Measurements from ENCODE around the gene ELK1. TPM values are rescaled to one million over a fixed set of nuclear protein-coding genes. Genes with fewer than 3 reads are reported as not detected.

Gene ELK1
- total RNA-seq, 2 donors from 2014 or later, result 30.8 to 37.0 TPM

GRCh38 chrX:47690175-47690574, 39.8 kb upstream of the ELK1 start:
- Histone ChIP-seq H3K9ac (ENCODE audit: extremely low read depth, low read length, poor library complexity, severe bottlenecking) (no peak overlapping the region), H3K9me3 (ENCODE audit: control insufficient read depth, low read length) (no peaks in the 10 kb centered on the region), H3K36me3 (ENCODE audit: control insufficient read depth, insufficient read depth, low read length) (no peaks in the 10 kb centered on the region), H3K4me1 (ENCODE audit: control insufficient read depth, insufficient read depth, low read length) (no peaks in the 10 kb centered on the region), H3K27ac (ENCODE audit: low read depth, low read length) (no peak overlapping the region), H3K4me3 (ENCODE audit: low read length) (no peak overlapping the region), H3K27me3 (ENCODE audit: control insufficient read depth, insufficient read depth, low read length, poor library complexity, severe bottlenecking) (no peaks in the 10 kb centered on the region)
- peaks cover 5% of the 10 kb centered on the region for H3K27me3 Mint-ChIP-seq (ENCODE audit: insufficient read depth)
- H3K36me3 Mint-ChIP-seq (ENCODE audit: low read depth), result no peaks in the 10 kb centered on the region
- H3K27ac Mint-ChIP-seq, result no peak overlapping the region
- peaks cover 43% of the 10 kb centered on the region for H3K9me3 Mint-ChIP-seq
- no peak for DNase-seq
- no peak overlapping the region for H3K4me3 Mint-ChIP-seq
- no peak for TF ChIP-seq CTCF (conservative IDR thresholded peaks at IDR 0.05)
- no peaks in the 10 kb centered on the region for H3K4me1 Mint-ChIP-seq
- WGBS, 2 experiments (ENCODE audit: insufficient coverage in 1 of 2, insufficient read length in 1 of 2), result 88% methylated on average over 2 of the region's 2 CpGs; no CpG with 5 or more reads in 1 of the 2 experiments

- Mint-ChIP-seq H3K4me3 (no peak overlapping the region), H3K36me3 (ENCODE audit: low read depth) (no peaks in the 10 kb centered on the region), H3K9me3 (peaks cover 52% of the 10 kb centered on the region), H3K27me3 (ENCODE audit: insufficient read depth) (peaks cover 12% of the 10 kb centered on the region), H3K4me1 (no peaks in the 10 kb centered on the region), H3K27ac (no peak overlapping the region)
- no peak overlapping the region for H3K4me3 ChIP-seq (ENCODE audit: low read length)
- 84% methylated on average over 3 of the region's 6 CpGs; no CpG with 5 or more reads in 1 of the 2 experiments for WGBS, 2 experiments (ENCODE audit: insufficient coverage in 1 of 2, insufficient read length in 1 of 2)
- DNase-seq, result no peak
- no peaks in the 10 kb centered on the region for H3K9me3 ChIP-seq (ENCODE audit: control insufficient read depth, low read length)
- H3K27ac ChIP-seq (ENCODE audit: low read depth, low read length), result no peak overlapping the region
- no peaks in the 10 kb centered on the region for H3K36me3 ChIP-seq (ENCODE audit: control insufficient read depth, insufficient read depth, low read length)
- TF ChIP-seq CTCF (conservative IDR thresholded peaks at IDR 0.05), result no peak
- no peaks in the 10 kb centered on the region for H3K27me3 ChIP-seq (ENCODE audit: control insufficient read depth, insufficient read depth, low read length, poor library complexity, severe bottlenecking)
- H3K4me1 ChIP-seq (ENCODE audit: control insufficient read depth, insufficient read depth, low read length), result no peaks in the 10 kb centered on the region
- no peak overlapping the region for H3K9ac ChIP-seq (ENCODE audit: extremely low read depth, low read length, poor library complexity, severe bottlenecking)
Measured at GRCh38 chrX:47687263-47687662, 36.9 kb upstream of the ELK1 start.

GRCh38 chrX:47683829-47684205, 33.5 kb upstream of the ELK1 start:
- Mint-ChIP-seq H3K27ac (no peak overlapping the region), H3K4me3 (no peak overlapping the region), H3K9me3 (peaks cover 57% of the 10 kb centered on the region), H3K4me1 (no peaks in the 10 kb centered on the region), H3K27me3 (ENCODE audit: insufficient read depth) (peaks cover 13% of the 10 kb centered on the region), H3K36me3 (ENCODE audit: low read depth) (no peaks in the 10 kb centered on the region)
- WGBS, 2 experiments (ENCODE audit: insufficient coverage in 1 of 2, insufficient read length in 1 of 2), result no CpG with 5 or more reads among the region's 3 CpGs
- H3K4me1 ChIP-seq (ENCODE audit: control insufficient read depth, insufficient read depth, low read length), result no peaks in the 10 kb centered on the region
- no peak for TF ChIP-seq CTCF (conservative IDR thresholded peaks at IDR 0.05)
- H3K4me3 ChIP-seq (ENCODE audit: low read length), result no peak overlapping the region
- no peaks in the 10 kb centered on the region for H3K27me3 ChIP-seq (ENCODE audit: control insufficient read depth, insufficient read depth, low read length, poor library complexity, severe bottlenecking)
- no peak for DNase-seq
- H3K9me3 ChIP-seq (ENCODE audit: control insufficient read depth, low read length), result no peaks in the 10 kb centered on the region
- no peak overlapping the region for H3K9ac ChIP-seq (ENCODE audit: extremely low read depth, low read length, poor library complexity, severe bottlenecking)
- no peaks in the 10 kb centered on the region for H3K36me3 ChIP-seq (ENCODE audit: control insufficient read depth, insufficient read depth, low read length)
- H3K27ac ChIP-seq (ENCODE audit: low read depth, low read length), result no peak overlapping the region

Measured in endodermal cell (in vitro differentiated cells).